ENCODE data around the gene UNC13C.

The UNC13C gene

DNA sequence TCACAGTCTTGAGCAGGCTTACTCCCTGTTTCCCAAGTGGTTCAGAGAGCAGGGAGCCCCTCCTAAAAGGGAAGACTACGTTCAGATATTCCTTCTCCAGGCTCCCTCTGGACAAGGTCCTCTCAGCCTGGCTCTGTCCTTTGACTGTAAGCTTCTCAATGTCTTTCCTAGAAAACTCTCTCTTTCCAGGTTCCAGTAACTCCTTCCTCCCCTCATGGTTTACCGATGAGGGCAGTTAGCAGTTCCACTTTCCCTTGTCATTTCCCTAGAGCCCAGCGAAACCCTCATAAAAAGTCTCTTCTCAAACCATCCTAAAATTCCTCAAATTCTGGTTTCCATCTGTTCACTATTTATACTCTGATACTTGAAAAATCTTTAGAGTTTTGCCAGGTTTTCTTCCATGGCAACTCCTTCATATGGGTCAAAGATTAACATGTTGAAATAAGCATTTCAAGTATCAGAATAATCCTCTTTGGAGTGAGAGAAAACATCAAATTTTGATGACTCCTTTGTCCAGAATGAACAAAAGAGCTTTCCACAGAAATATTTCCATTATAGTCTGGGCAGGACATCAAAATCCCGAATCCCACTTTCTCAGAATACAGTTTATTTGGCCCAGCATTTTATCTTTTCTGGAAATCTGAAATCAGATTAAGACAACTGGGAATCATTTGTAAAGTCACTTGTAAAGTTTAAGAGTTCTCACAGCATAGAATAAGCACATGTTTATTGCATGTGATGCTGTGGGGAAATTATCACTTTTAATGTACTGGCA lies 599.4 kb downstream of the UNC13C start:
- no peak for DNase-seq

DNA sequence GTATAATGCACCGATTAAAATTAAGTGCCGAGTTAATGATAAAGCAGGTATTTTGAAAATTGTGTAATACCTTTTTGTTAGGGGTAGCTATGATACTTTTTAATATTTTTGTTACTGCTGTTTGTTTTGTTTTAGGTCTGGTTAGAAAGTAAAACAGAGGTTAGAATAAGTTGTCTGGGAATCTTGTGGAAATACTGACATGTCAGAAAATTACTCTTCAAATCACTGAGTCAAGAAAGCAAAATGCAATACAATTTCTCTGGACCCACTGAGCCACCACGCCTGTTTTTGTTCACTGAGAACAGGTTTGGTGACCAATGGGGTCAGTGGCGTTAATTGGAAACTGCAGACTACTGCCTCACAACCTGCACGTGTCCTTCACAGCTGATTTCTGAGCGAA lies 601.6 kb downstream of the UNC13C start:
- no peak for DNase-seq

- no peak for DNase-seq
Measured at GRCh38 chr15:54580643-54581042, 602.4 kb downstream of the UNC13C start.

- peak; percentile 82 for DNase-seq
Measured at GRCh38 chr15:54582863-54583643, 604.8 kb downstream of the UNC13C start.

DNA sequence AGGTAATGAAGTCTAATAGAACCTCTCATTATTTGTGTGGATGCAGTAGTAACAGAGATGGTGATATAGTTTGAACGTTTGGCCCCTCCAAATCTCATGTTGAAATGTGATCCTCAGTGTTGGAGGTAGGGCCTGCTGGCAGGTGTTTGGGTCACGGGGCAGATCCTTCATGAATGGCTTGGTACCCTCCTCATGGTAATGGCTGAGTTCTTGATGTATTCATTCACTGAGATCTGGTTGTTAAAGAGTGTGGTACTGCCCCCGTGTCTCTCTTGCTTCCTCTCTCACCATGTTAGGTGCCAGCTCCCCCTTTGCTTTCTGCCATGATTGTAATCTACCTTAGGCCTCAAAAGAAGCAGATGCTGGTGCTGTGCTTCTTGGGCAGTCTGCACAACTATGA lies 606.8 kb downstream of the UNC13C start:
- DNase-seq, result peak; percentile 30

GRCh38 chr15:54594115-54594514 lies 615.9 kb downstream of the UNC13C start:
- no peak for DNase-seq

DNA sequence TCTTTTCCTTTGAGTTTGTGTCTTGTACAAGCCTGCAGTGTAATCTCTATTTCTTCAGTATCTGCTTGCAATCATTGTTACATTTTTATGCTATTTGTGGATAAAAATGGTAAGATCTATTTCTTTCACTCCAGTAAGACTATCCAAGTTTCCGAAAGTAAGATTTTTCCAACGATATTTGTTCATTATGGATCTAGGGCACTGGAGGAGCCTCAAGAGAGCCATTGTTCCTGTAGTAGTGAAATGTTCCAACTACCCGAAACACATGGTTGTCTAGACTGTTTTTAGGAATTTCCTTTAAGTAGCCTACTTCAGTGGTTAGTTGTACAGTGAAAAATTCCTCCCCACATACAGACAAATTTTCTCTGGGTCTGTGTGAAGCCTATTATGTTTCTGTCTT lies 621.1 kb downstream of the UNC13C start:
- no peak for DNase-seq

GRCh38 chr15:54605043-54605442 lies 626.8 kb downstream of the UNC13C start:
- DNase-seq, result no peak

GRCh38 chr15:54605556-54605955 lies 627.3 kb downstream of the UNC13C start:
- no peak for DNase-seq

GRCh38 chr15:54608876-54609835 lies 630.9 kb downstream of the UNC13C start:
- no peak for DNase-seq

DNA sequence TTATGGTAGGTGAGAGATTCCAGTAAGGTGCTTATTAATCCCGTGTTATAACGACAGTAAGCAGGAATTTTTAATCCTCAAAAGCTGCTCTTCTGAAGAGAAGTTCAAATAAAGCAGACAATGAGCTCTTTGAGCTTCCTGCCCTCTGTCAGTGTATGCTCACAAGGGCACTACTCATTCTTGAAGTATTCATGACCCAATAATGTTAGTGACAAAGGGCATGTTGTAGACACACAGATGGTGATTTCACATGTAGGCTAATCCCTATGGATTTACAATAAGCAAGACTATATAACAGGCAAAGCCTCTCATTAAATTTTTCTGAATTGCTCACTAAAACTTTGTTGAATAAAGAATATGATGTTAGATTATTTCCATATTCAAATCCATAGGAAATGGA lies 639.9 kb downstream of the UNC13C start:
- DNase-seq, result no peak

- DNase-seq, result no peak
Measured at GRCh38 chr15:54619180-54619579, 640.9 kb downstream of the UNC13C start.

DNA sequence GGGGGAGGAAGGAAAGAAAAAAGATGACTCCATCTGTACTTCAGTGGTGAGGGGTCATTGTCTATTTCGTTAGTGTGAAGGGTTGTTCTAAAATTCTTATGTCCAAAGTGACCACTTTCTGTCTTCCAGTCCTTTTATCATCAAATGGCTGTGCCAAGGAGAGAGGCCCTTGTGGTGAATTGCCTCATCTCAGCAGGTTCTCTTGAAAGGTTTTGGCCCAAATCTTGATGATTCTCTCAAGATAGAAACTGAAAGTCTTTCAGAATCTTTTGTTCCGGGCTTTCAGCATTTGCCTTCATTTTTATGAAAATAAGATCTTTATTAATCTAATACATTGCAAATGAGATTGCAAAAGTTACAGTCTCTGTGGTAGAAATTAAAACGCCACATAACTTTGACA lies 642.7 kb downstream of the UNC13C start:
- peak; percentile 45 for DNase-seq

GRCh38 chr15:54636147-54636546 lies 657.9 kb downstream of the UNC13C start:
- no peak for DNase-seq

DNA sequence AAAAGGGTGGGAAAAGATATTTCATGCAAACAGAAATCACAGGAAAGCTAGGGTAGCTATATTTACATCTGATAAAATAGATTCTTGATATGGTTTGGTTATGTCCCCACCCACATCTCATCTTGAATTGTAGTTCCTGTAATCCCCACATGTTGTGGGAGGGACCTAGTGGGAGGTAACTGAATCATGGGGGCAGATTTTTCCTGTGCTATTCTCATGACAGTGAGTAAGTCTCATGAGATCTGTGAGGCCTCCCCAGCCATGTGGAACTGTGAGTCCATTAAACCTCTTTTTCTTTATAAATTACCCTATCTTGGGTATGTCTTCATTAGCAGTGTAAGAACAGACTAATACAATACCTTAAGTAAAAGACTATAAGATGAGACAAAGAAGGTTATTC lies 660.4 kb downstream of the UNC13C start:
- DNase-seq, result no peak

GRCh38 chr15:54640873-54641272 lies 662.6 kb downstream of the UNC13C start:
- DNase-seq, result no peak

GRCh38 chr15:54644796-54645195 lies 666.6 kb downstream of the UNC13C start:
- no peak for DNase-seq

GRCh38 chr15:54659646-54660045 lies 681.4 kb downstream of the UNC13C start:
- DNase-seq, result no peak

- peak; percentile 16 for DNase-seq
Measured at GRCh38 chr15:54660356-54660755, 682.1 kb downstream of the UNC13C start.

DNA sequence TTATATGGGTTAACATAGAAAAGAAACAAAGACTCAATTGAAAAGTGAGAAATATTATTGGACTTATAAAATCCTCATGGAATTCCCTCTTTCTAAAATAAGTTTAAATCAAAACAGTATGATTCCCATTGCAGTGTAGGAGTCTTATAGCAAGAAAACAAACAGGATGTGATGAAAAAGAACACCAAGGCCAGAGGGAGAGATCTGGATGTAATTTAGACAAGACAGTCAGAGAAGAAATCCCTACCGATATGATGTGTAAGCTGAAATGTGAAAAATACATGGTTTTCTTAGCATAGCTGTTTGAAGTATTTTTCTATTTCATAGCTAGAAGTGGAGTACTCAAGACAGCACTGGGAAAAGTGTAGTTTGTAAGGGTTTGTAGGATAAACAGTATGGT lies 697.0 kb downstream of the UNC13C start:
- no peak for DNase-seq

GRCh38 chr15:54681584-54681983 lies 703.3 kb downstream of the UNC13C start:
- no peak for DNase-seq
